ENCODE measurements around the gene LYL1. TPM values are rescaled to one million over a fixed set of nuclear protein-coding genes. Genes with fewer than 3 reads are reported as not detected.
A peak's percentile ranks its signal among the peaks of the same experiment; 100 is the strongest.

Gene LYL1
- total RNA-seq, 1 experiment from 2014 or later, result 0.24 TPM

- H2AFZ ChIP-seq, result no peak overlapping the region
- H3K9me2 ChIP-seq (ENCODE audit: insufficient read depth), result no peaks in the 10 kb centered on the region
- TF ChIP-seq EZH2 (IDR thresholded peaks at IDR 0.05; ENCODE audit: low read depth) (no peak), CTCF (conservative IDR thresholded peaks at IDR 0.05) (no peak)
- no peaks in the 10 kb centered on the region for H3K79me2 ChIP-seq (ENCODE audit: low read depth)
- CTCF ChIA-PET, result interaction anchor here (0.7 to 2.7 kb wide), 2 partner anchors 29 to 103 kb away, joined by 3 to 23 read pairs; no protein-coding TSS in a partner anchor
- H3K4me2 ChIP-seq, result no peak overlapping the region
- no peaks in the 10 kb centered on the region for H3K9me3 ChIP-seq (ENCODE audit: insufficient read depth, low read depth)
- H4K20me1 ChIP-seq (ENCODE audit: insufficient read depth), result no peaks in the 10 kb centered on the region; the same call in 1 of the 2 replicates
- no peak overlapping the region for H3K4me3 ChIP-seq
- POLR2A ChIA-PET (ENCODE audit: unreplicated experiment), result no interaction called here
- BruUV-seq (replicated peaks), result no TSS peak
- H3K4me1 ChIP-seq (replicated peaks; ENCODE audit: insufficient read depth), result peaks cover 5% of the 10 kb centered on the region; the same call in 1 of the 2 replicates
- no peaks in the 10 kb centered on the region for H3K36me3 ChIP-seq (ENCODE audit: low read depth)
- DNase-seq, result no peak
- no peak overlapping the region for H3K27ac ChIP-seq
- no peaks in the 10 kb centered on the region for H3F3A ChIP-seq (ENCODE audit: insufficient read depth, low read depth)
- intact Hi-C loops (cut with micrococcal nuclease; ENCODE audit: unreplicated experiment), result no loop called here
- H3K27me3 ChIP-seq (ENCODE audit: insufficient read depth, low read depth), result peaks cover 47% of the 10 kb centered on the region
Measured at GRCh38 chr19:13062317-13062716, 40.3 kb downstream of the LYL1 start.

GRCh38 chr19:13060964-13061927, 41.4 kb downstream of the LYL1 start:
- POLR2A ChIA-PET (ENCODE audit: unreplicated experiment), result interaction anchor here (0.6 kb wide), 1 partner anchor 9 kb away, joined by 4 read pairs; no protein-coding TSS in a partner anchor
- Histone ChIP-seq H3K4me2 (peak overlapping the region; percentile 84), H3K4me3 (peak overlapping the region; percentile 44), H3K27ac (no peak overlapping the region), H4K20me1 (ENCODE audit: insufficient read depth) (no peaks in the 10 kb centered on the region; the same call in 1 of the 2 replicates), H3K9me3 (ENCODE audit: insufficient read depth, low read depth) (no peaks in the 10 kb centered on the region), H3K9me2 (ENCODE audit: insufficient read depth) (no peaks in the 10 kb centered on the region), H3F3A (ENCODE audit: insufficient read depth, low read depth) (no peaks in the 10 kb centered on the region), H3K79me2 (ENCODE audit: low read depth) (no peaks in the 10 kb centered on the region), H3K36me3 (ENCODE audit: low read depth) (no peaks in the 10 kb centered on the region), H3K4me1 (replicated peaks; ENCODE audit: insufficient read depth) (peaks cover 5% of the 10 kb centered on the region; the same call in 1 of the 2 replicates), H2AFZ (peak overlapping the region; percentile 45; the same call in 1 of the 2 replicates), H3K27me3 (ENCODE audit: insufficient read depth, low read depth) (peaks cover 46% of the 10 kb centered on the region)
- CTCF ChIA-PET, result interaction anchor here (0.6 to 2.7 kb wide), 11 partner anchors 9 to 496 kb away, joined by 3 to 23 read pairs (median 5); no protein-coding TSS in a partner anchor
- intact Hi-C loops (cut with micrococcal nuclease; ENCODE audit: unreplicated experiment), result loop anchor here (1.0 kb wide), 2 partner anchors 27 to 78 kb away; no protein-coding TSS in a partner anchor
- TF ChIP-seq CTCF (conservative IDR thresholded peaks at IDR 0.05), result peak; percentile 97
- no peak for TF ChIP-seq EZH2 (IDR thresholded peaks at IDR 0.05; ENCODE audit: low read depth)
- no TSS peak for BruUV-seq (replicated peaks)
- DNase-seq, result peak in 1 of 2 experiments; percentile 74

- no peak overlapping the region for H3K4me3 ChIP-seq
- intact Hi-C loops (cut with micrococcal nuclease; ENCODE audit: unreplicated experiment), result no loop called here
- CTCF ChIA-PET, result interaction anchor here (0.7 to 2.7 kb wide), 9 partner anchors 10 to 497 kb away, joined by 3 to 23 read pairs (median 5); no protein-coding TSS in a partner anchor
- no peaks in the 10 kb centered on the region for H3K9me2 ChIP-seq (ENCODE audit: insufficient read depth)
- no peaks in the 10 kb centered on the region; the same call in 1 of the 2 replicates for H4K20me1 ChIP-seq (ENCODE audit: insufficient read depth)
- H3K79me2 ChIP-seq (ENCODE audit: low read depth), result no peaks in the 10 kb centered on the region
- H3K4me1 ChIP-seq (replicated peaks; ENCODE audit: insufficient read depth), result peaks cover 5% of the 10 kb centered on the region; the same call in 1 of the 2 replicates
- no peak for DNase-seq
- TF ChIP-seq EZH2 (IDR thresholded peaks at IDR 0.05; ENCODE audit: low read depth) (no peak), CTCF (conservative IDR thresholded peaks at IDR 0.05) (no peak; the same call in 1 of the 2 replicates)
- H3K36me3 ChIP-seq (ENCODE audit: low read depth), result no peaks in the 10 kb centered on the region
- no peak overlapping the region for H3K27ac ChIP-seq
- peak overlapping the region; percentile 84 for H3K4me2 ChIP-seq
- POLR2A ChIA-PET (ENCODE audit: unreplicated experiment), result no interaction called here
- no peak overlapping the region for H2AFZ ChIP-seq
- H3F3A ChIP-seq (ENCODE audit: insufficient read depth, low read depth), result no peaks in the 10 kb centered on the region
- peaks cover 52% of the 10 kb centered on the region for H3K27me3 ChIP-seq (ENCODE audit: insufficient read depth, low read depth)
- no TSS peak for BruUV-seq (replicated peaks)
- no peaks in the 10 kb centered on the region for H3K9me3 ChIP-seq (ENCODE audit: insufficient read depth, low read depth)
Measured at GRCh38 chr19:13060233-13060963, 42.3 kb downstream of the LYL1 start.
